Heart left ventricle (tissue), 16 donors: ENCODE data around the gene SYNDIG1. TPM values are rescaled to one million over a fixed set of nuclear protein-coding genes. Genes with fewer than 3 reads are reported as not detected.

Experiments used
- ATAC-seq, 4 donors: fragments of 200-7000 bp; cut with Tn5 transposase; one replicate each; pipeline ENCODE4 v1.9.1; 2020 to 2022; ENCODE audit warnings: moderate library complexity in 4 of 4, mild to moderate bottlenecking in 3 of 4, moderate number of reproducible peaks in 1 of 4
- DNase-seq, 5 donors: peaks; one replicate each; pipeline ENCODE4 v3.0.0-alpha.2; 2020
- H3K27ac ChIP-seq, 12 donors: fragments of 200-600 bp; sonication (generic) in 4 of 12; one replicate each; pipeline versions ENCODE4 v1.5.0 to v1.8.0; 2016 to 2022; ENCODE audit warnings: mild to moderate bottlenecking in 2 of 12
- H3K27me3 ChIP-seq, 9 donors: fragments of 200-600 bp; sonication (generic) in 2 of 9; one replicate each; pipeline versions ENCODE4 v1.5.1 to v1.8.0; 2016 to 2022; ENCODE audit warnings: mild to moderate bottlenecking in 3 of 9
- H3K36me3 ChIP-seq, 9 donors: fragments of 200-600 bp; sonication (generic) in 2 of 9; one replicate each; pipeline versions ENCODE4 v1.5.0 to v1.8.0; 2018 to 2022; ENCODE audit warnings: mild to moderate bottlenecking in 2 of 9
- H3K4me1 ChIP-seq, 12 donors: fragments of 200-600 bp; sonication (generic) in 4 of 12; one replicate each; pipeline versions ENCODE4 v1.5.0 to v1.8.0; 2016 to 2022; ENCODE audit warnings: mild to moderate bottlenecking in 3 of 12
- H3K4me3 ChIP-seq, 12 donors: fragments of 200-600 bp; sonication (generic) in 4 of 12; one replicate each; pipeline versions ENCODE4 v1.5.0 to v1.8.0; 2017 to 2022; ENCODE audit warnings: mild to moderate bottlenecking in 9 of 12, moderate library complexity in 4 of 12
- H3K9me3 ChIP-seq, 12 donors: fragments of 200-600 bp; sonication (generic) in 4 of 12; one replicate each; pipeline versions ENCODE4 v1.5.0 to v1.8.0; 2016 to 2022; ENCODE audit warnings: mild to moderate bottlenecking in 1 of 12
- POLR2A ChIP-seq, 2 donors: fragments of 450-650 bp; IDR thresholded peaks; one replicate each; pipeline ENCODE4 v1.6.1; 2017; ENCODE audit warnings: antibody characterized with exemption in 2 of 2, mild to moderate bottlenecking in 2 of 2, moderate library complexity in 2 of 2
- WGBS, 4 donors: extraction: QIAGEN DNeasy Blood & Tissue Kit in 2 of 4; methylation state at CpG; one replicate each; pipeline versions ENCODE4 v1.1.5 to v1.1.7; 2013 to 2018; 5-methylcytosine and 5-hydroxymethylcytosine counted together
- intact Hi-C, 10 donors: fragments of 100-400 bp; cut with DNase I; formaldehyde crosslinking; loops; one replicate each; pipeline versions ENCODE4 v1.11.1 to v1.14.2; 2022
- polyA plus RNA-seq, 2 donors: library from polyadenylated mRNA; stranded (reverse); fragments of 200-250 nt; gene quantifications; one replicate each; pipeline ENCODE4 v1.2.3, GENCODE V29; 2013
- total RNA-seq, 9 donors: library from RNA; depleted of rRNA in 2 of 9; stranded (reverse); fragments of >200 nt in 2 of 9; fragmentation: NEBNext Ultra II Directional in 3 of 9; extraction: Animal tissue kit (Norgen Biotek cat#: 25700) in 3 of 9; gene quantifications; one replicate each; pipeline versions ENCODE4 v1.1.0 to v1.2.4, GENCODE V29; 2016 to 2023
- TF ChIP-seq, protein P1 (sequence below), 12 donors: fragments of 200-600 bp; sonication (generic) in 4 of 12; IDR thresholded peaks; one replicate each; pipeline versions ENCODE4 v1.5.0 to v1.8.0; 2018 to 2022; ENCODE audit warnings: antibody characterized with exemption in 12 of 12, mild to moderate bottlenecking in 5 of 12
- donor health status: ischemic (EF 13 %, LVEDD 7.1; RV severe dilation, severe dysfunction).
- donor health status: healthy with polysubstance abuse.
- donor health status: DM: no; HTN: yes; CAD: no.
- donor health status: DM: no; HTN: no; CAD: no.
- donor health status: ischemic (EF 25% LVEDD 6.9; RV normal size, moderate dysfunction).
- donor health status: ischemic (EF 25% LVEDD 5.7; RV mildly dilated, moderate dysfunction).
- donor health status: healthy.
- donor health status: DM: yes; HTN: yes; CAD: no.
- donor health status: ischemic (EF 35%, LVEDD 5.7; RV mildly dilated, moderate dysfunction).
- donor health status: nonischemic (EF 11% LVEDD 7.7; RV severe dilation, severe dysfunction).
- donor health status: DM: yes; HTN: yes; CAD: no.
- donor health status: PGD.
- donor health status: ischemic (EF 29% LVEDD 5.4; RV normal size, mild dysfunction).
- donor health status: nonischemic (EF 23%, LVEDD 6.1; RV moderate dilation, normal function).

The SYNDIG1 gene
- total and polyA plus RNA-seq, 11 donors = 8.4 to 41.8 (median 23.0) TPM

- DNase-seq = peak in 1 of 5 donors; percentile 39
- Histone ChIP-seq H3K4me3 (no peak overlapping the region), H3K9me3 (no peaks in the 10 kb centered on the region), H3K27ac (peak overlapping the region in 4 of 12 donors; percentile 14 to 46 (median 40)), H3K36me3 (no peaks in the 10 kb centered on the region), H3K27me3 (peaks cover 0 to 9% (median 0%) of the 10 kb centered on the region in 9 donors), H3K4me1 (peaks cover 0 to 20% (median 7%) of the 10 kb centered on the region in 12 donors)
- ATAC-seq = peak in 1 of 4 donors; percentile 10
- TF ChIP-seq POLR2A (IDR thresholded peaks at IDR 0.05) = no peak
- TF ChIP-seq, protein P1, sequence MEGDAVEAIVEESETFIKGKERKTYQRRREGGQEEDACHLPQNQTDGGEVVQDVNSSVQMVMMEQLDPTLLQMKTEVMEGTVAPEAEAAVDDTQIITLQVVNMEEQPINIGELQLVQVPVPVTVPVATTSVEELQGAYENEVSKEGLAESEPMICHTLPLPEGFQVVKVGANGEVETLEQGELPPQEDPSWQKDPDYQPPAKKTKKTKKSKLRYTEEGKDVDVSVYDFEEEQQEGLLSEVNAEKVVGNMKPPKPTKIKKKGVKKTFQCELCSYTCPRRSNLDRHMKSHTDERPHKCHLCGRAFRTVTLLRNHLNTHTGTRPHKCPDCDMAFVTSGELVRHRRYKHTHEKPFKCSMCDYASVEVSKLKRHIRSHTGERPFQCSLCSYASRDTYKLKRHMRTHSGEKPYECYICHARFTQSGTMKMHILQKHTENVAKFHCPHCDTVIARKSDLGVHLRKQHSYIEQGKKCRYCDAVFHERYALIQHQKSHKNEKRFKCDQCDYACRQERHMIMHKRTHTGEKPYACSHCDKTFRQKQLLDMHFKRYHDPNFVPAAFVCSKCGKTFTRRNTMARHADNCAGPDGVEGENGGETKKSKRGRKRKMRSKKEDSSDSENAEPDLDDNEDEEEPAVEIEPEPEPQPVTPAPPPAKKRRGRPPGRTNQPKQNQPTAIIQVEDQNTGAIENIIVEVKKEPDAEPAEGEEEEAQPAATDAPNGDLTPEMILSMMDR (IDR thresholded peaks at IDR 0.05) = no peak
- 60 to 74% (median 67%) methylated on average over 10 to 12 of the region's 12 CpGs for WGBS, 4 donors
- intact Hi-C loops = no loop called here
Observed at GRCh38 chr20:24694157-24694726, 224.8 kb downstream of the SYNDIG1 start.

- peaks cover 0 to 7% (median 0%) of the 10 kb centered on the region in 9 donors for H3K27me3 ChIP-seq
- intact Hi-C loops = no loop called here
- ATAC-seq (peak in 3 of 4 donors; percentile 52 to 71 (median 66)), DNase-seq (peak in 3 of 5 donors; percentile 46 to 70 (median 47))
- H3K4me1 ChIP-seq = peaks cover 0 to 20% (median 7%) of the 10 kb centered on the region in 12 donors
- peak overlapping the region in 4 of 12 donors; percentile 8 to 46 (median 24) for H3K27ac ChIP-seq
- TF ChIP-seq, protein P1 (IDR thresholded peaks at IDR 0.05) = no peak
- TF ChIP-seq POLR2A (IDR thresholded peaks at IDR 0.05) = no peak
- H3K9me3 ChIP-seq = no peaks in the 10 kb centered on the region
- H3K4me3 ChIP-seq = no peak overlapping the region
- no peaks in the 10 kb centered on the region for H3K36me3 ChIP-seq
- WGBS, 4 donors = 37 to 50% (median 47%) methylated on average over 14 of the region's 14 CpGs
Observed at GRCh38 chr20:24694727-24695528, 225.5 kb downstream of the SYNDIG1 start.

DNA sequence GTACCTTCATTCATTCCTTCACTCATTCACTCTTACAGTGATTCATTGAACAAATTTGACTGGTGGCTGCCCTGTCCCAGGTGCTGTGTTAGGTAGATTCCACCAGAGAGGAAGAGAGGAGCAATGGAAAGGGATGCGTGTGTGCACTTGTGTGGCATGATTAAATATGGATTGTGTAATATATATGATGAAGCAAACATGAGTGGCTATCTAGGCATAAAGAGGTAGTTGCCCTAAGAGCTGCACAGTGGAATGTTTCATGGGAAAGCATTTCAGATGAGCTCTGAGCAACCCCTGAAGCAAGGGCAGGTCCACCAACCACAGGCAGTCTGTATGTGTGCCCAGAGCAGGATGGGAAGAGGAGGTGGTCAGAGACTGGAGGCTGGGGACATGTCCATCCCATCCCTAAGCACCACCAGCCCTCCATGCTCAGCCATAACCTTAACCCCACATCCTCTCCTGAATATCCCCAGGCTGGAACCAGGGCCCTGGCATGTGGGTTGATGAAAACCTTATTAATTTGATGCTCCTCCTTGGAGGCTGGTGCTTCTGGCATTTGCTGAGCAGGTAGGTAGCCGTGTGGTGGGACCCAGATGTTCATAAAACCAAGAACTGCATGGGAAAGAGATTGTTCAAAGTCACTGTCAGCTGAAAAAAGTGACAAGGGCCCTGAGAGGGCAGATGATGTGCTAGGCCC lies 226.2 kb downstream of the SYNDIG1 start:
- no peaks in the 10 kb centered on the region for H3K9me3 ChIP-seq
- peaks cover 0 to 20% (median 7%) of the 10 kb centered on the region in 12 donors for H3K4me1 ChIP-seq
- 91 to 97% (median 95%) methylated on average over 2 of the region's 2 CpGs for WGBS, 4 donors
- DNase-seq (peak in 1 of 5 donors; percentile 31), ATAC-seq (no peak)
- no peak overlapping the region for H3K4me3 ChIP-seq
- intact Hi-C loops = no loop called here
- peaks cover 0 to 6% (median 0%) of the 10 kb centered on the region in 9 donors for H3K27me3 ChIP-seq
- no peak overlapping the region for H3K27ac ChIP-seq
- no peaks in the 10 kb centered on the region for H3K36me3 ChIP-seq
- TF ChIP-seq POLR2A (IDR thresholded peaks at IDR 0.05) = no peak
- TF ChIP-seq, protein P1 (IDR thresholded peaks at IDR 0.05) = no peak

- ATAC-seq (no peak), DNase-seq (no peak)
- Histone ChIP-seq H3K4me1 (peaks cover 0 to 20% (median 7%) of the 10 kb centered on the region in 12 donors), H3K27ac (no peak overlapping the region), H3K9me3 (no peaks in the 10 kb centered on the region), H3K27me3 (peaks cover 0 to 6% (median 0%) of the 10 kb centered on the region in 9 donors), H3K36me3 (no peaks in the 10 kb centered on the region), H3K4me3 (no peak overlapping the region)
- intact Hi-C loops = no loop called here
- TF ChIP-seq POLR2A (IDR thresholded peaks at IDR 0.05) = no peak
- TF ChIP-seq, protein P1 (IDR thresholded peaks at IDR 0.05) = no peak
- WGBS, 4 donors = 95 to 97% (median 96%) methylated on average over 8 of the region's 8 CpGs
Observed at GRCh38 chr20:24696396-24696795, 227.0 kb downstream of the SYNDIG1 start.
